Spleen (tissue), 7 donors: ENCODE results near the gene CTXND1.

ENCODE experiments used
- POLR2A ChIP-seq, 3 donors: fragments of 450-650 bp; IDR thresholded peaks; one replicate each; pipeline ENCODE4 v1.5.1; 2017; ENCODE audit warnings: antibody characterized with exemption in 3 of 3, mild to moderate bottlenecking in 1 of 3
- TF ChIP-seq, protein P1 (sequence below), 11 experiments: fragments of 200-600 bp in 7 of 11; fragments of 450-650 bp in 4 of 11; sonication (generic) in 4 of 11; IDR thresholded peaks in 8 of 11; conservative IDR thresholded peaks in 3 of 11; 1 replicate in 7 of 11; 2 replicates in 4 of 11; pipeline versions ENCODE4 v1.4.0 to v1.8.0; 2016 to 2021; ENCODE audit warnings: antibody characterized with exemption in 11 of 11, inconsistent platforms in 4 of 11, mild to moderate bottlenecking in 1 of 11
- donor health status: DM: no; HTN: no; CAD: no; lungs with moderate emphysema.
- donor health status: DM: no; HTN: no; CAD: no.
- donor health status: DM: no; HTN: no; CAD: no.

DNA sequence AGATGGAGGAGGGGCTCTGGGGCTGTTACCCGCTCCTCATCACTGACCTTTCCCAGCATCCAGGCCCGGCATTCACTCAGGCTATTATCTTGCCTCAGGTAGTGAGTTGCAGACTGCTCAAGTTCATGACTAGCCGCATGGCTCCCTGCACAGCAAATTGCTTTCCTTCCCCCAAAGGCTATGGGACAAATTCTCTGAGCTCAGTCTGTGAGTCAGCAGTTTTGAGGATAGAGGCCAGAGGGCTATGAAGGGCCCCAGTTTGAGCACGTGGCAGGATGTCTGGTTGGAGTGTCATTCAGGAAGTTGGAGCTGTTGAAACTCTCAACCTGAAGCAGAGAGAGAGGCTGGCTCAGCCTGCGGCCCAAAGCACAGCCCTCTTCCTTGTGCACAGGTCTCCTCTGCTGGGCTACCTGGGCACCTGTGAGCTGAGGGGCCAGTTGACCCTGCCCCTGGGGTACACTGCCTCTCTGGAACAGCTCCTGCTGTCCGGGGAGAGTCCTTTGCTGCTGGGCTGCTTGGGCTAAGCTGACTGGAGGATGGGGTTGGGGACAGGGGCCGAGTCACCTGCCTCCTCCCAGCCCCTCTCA is 91.3 kb downstream of the CTXND1 start:
- TF ChIP-seq, protein P1, sequence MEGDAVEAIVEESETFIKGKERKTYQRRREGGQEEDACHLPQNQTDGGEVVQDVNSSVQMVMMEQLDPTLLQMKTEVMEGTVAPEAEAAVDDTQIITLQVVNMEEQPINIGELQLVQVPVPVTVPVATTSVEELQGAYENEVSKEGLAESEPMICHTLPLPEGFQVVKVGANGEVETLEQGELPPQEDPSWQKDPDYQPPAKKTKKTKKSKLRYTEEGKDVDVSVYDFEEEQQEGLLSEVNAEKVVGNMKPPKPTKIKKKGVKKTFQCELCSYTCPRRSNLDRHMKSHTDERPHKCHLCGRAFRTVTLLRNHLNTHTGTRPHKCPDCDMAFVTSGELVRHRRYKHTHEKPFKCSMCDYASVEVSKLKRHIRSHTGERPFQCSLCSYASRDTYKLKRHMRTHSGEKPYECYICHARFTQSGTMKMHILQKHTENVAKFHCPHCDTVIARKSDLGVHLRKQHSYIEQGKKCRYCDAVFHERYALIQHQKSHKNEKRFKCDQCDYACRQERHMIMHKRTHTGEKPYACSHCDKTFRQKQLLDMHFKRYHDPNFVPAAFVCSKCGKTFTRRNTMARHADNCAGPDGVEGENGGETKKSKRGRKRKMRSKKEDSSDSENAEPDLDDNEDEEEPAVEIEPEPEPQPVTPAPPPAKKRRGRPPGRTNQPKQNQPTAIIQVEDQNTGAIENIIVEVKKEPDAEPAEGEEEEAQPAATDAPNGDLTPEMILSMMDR (IDR thresholded peaks at IDR 0.05 in 8 of 11, conservative IDR thresholded peaks at IDR 0.05 in 3 of 11), result no peak
- no peak for TF ChIP-seq POLR2A (IDR thresholded peaks at IDR 0.05)
